HG02973 (cell line): ENCODE results near the gene RPS28.
A peak's percentile ranks its signal among the peaks of the same experiment; 100 is the strongest.
"Not testable (repeated sequence)": the region's sequence is repeated elsewhere in the genome, so short reads cannot be mapped to it uniquely, and the experiment has no call there.

Experiments used
- ATAC-seq: cut with Tn5 transposase; IDR thresholded peaks from one replicate; pipeline ENCODE4 v1.9.1; 2021; ENCODE audit warnings: moderate library complexity; ENCODE audit not compliant: unreplicated experiment

Gene RPS28

GRCh38 chr19:8321067-8321985 lies at the start of gene RPS28, which contains the start of gene NDUFA7:
Gene RPS28 (plus strand): TSS chr19:8321496. CDS start chr19:8321531, 35 bp downstream.
Gene NDUFA7 (minus strand): TSS chr19:8321375. CDS start chr19:8321358, 17 bp downstream.
- peak; percentile 82 for ATAC-seq

GRCh38 chr19:8276508-8276907 lies 44.8 kb upstream of the RPS28 start:
- not testable (repeated sequence) for ATAC-seq

GRCh38 chr19:8291337-8291736 lies 30.0 kb upstream of the RPS28 start:
- ATAC-seq: not testable (repeated sequence)

GRCh38 chr19:8302357-8302691 lies 19.0 kb upstream of the RPS28 start:
- no peak for ATAC-seq

- no peak for ATAC-seq
Measured at GRCh38 chr19:8302734-8303133, 18.6 kb upstream of the RPS28 start.

GRCh38 chr19:8304841-8305621 lies 16.3 kb upstream of the RPS28 start:
- no peak for ATAC-seq

- ATAC-seq: no peak
Measured at GRCh38 chr19:8305798-8306197, 15.5 kb upstream of the RPS28 start.

- ATAC-seq: no peak
Measured at GRCh38 chr19:8306235-8307054, 14.9 kb upstream of the RPS28 start.

- ATAC-seq: no peak
Measured at GRCh38 chr19:8307400-8307964, 13.8 kb upstream of the RPS28 start.

- peak; percentile 69 for ATAC-seq
Measured at GRCh38 chr19:8307965-8308866, 13.1 kb upstream of the RPS28 start, which contains the start of gene CD320. Gene CD320 (minus strand): TSS chr19:8308358. CDS start chr19:8308290, 68 bp downstream.

GRCh38 chr19:8308891-8309291 lies 12.4 kb upstream of the RPS28 start:
- ATAC-seq: no peak

GRCh38 chr19:8310342-8311055 lies 10.8 kb upstream of the RPS28 start:
- no peak for ATAC-seq

GRCh38 chr19:8311461-8312260 lies 9.6 kb upstream of the RPS28 start:
- ATAC-seq: no peak

- not testable (repeated sequence) for ATAC-seq
Measured at GRCh38 chr19:8314981-8315640, 6.2 kb upstream of the RPS28 start.

- ATAC-seq: no peak
Measured at GRCh38 chr19:8316351-8317125, 4.8 kb upstream of the RPS28 start.

- not testable (repeated sequence) for ATAC-seq
Measured at GRCh38 chr19:8318835-8319234, 2.5 kb upstream of the RPS28 start.
